OCI-LY7 (cell line): ENCODE results near the gene WSB2. TPM values are rescaled to one million over a fixed set of nuclear protein-coding genes. Genes with fewer than 3 reads are reported as not detected.

Experiments
- BruUV-seq: library from RNA; stranded (reverse); fragments of 400-500 nt; replicated peaks from 2 replicates; lab custom pipeline; 2021; lab: Mats Ljungman, UMichigan
- CTCF ChIA-PET: fragments of 300-600 bp; sonication (Branson Sonifier 250); formaldehyde crosslinking; loops from one replicate; lab custom pipeline; 2022; ENCODE audit warnings: antibody characterized with exemption; ENCODE audit not compliant: unreplicated experiment; lab: Charles Lee
- POLR2A ChIA-PET: fragments of 300-600 bp; sonication (Branson Sonifier 250); formaldehyde crosslinking; loops from one replicate; lab custom pipeline; 2022; ENCODE audit warnings: antibody characterized with exemption; lab: Charles Lee
- DNase-seq: peaks from one replicate; pipeline ENCODE4 v3.0.0-alpha.2; 2015; ENCODE audit warnings: low spot score
- H2AFZ ChIP-seq: fragments of 200-600 bp; sonication (generic), shearing (Covaris generic); 2 replicates; pipeline ENCODE4 v1.6.1; 2014; ENCODE audit warnings: mild to moderate bottlenecking, antibody characterized with exemption, low read length, moderate library complexity
- H3K27ac ChIP-seq: fragments of 200-600 bp; sonication (generic); 2 replicates; pipeline ENCODE4 v1.5.1; 2014; ENCODE audit warnings: mixed run types, low read depth, mild to moderate bottlenecking, moderate library complexity, low read length, inconsistent platforms; ENCODE audit not compliant: poor library complexity, severe bottlenecking
- H3K36me3 ChIP-seq: fragments of 200-600 bp; sonication (generic); 2 replicates; pipeline ENCODE4 v1.6.1; 2014; ENCODE audit warnings: mild to moderate bottlenecking, antibody characterized with exemption, low read length, moderate library complexity, mixed read lengths; ENCODE audit not compliant: insufficient read depth
- H3K4me1 ChIP-seq: fragments of 200-600 bp; sonication (generic); 2 replicates; pipeline ENCODE4 v1.5.1; 2014; ENCODE audit warnings: mild to moderate bottlenecking, low read length; ENCODE audit not compliant: insufficient read depth, poor library complexity, severe bottlenecking
- H3K4me2 ChIP-seq: fragments of 200-600 bp; sonication (generic); 2 replicates; pipeline ENCODE4 v1.6.1; 2014; ENCODE audit warnings: mild to moderate bottlenecking, low read length
- H3K4me3 ChIP-seq: fragments of 200-600 bp; sonication (generic); 2 replicates; pipeline ENCODE4 v1.5.1; 2014; ENCODE audit warnings: mild to moderate bottlenecking, low read depth, low read length; ENCODE audit not compliant: poor library complexity, severe bottlenecking
- H3K79me2 ChIP-seq: fragments of 200-600 bp; sonication (generic); 2 replicates; pipeline ENCODE4 v1.6.1; 2016; ENCODE audit warnings: low read depth, mild to moderate bottlenecking, low read length, moderate library complexity, mixed read lengths; ENCODE audit not compliant: insufficient read depth
- H3K9me2 ChIP-seq: fragments of 200-600 bp; sonication (generic); 2 replicates; pipeline ENCODE4 v1.6.1; 2016; ENCODE audit warnings: mild to moderate bottlenecking, low read length, mixed read lengths; ENCODE audit not compliant: insufficient read depth
- H3K9me3 ChIP-seq: fragments of 200-600 bp; sonication (generic); 2 replicates; pipeline ENCODE4 v1.6.1; 2014; ENCODE audit warnings: mild to moderate bottlenecking, mixed run types, low read length, mixed read lengths
- H4K20me1 ChIP-seq: fragments of 200-600 bp; sonication (generic); 2 replicates; pipeline ENCODE4 v1.6.1; 2014; ENCODE audit warnings: mild to moderate bottlenecking, antibody characterized with exemption, low read length, moderate library complexity, mixed read lengths; ENCODE audit not compliant: insufficient read depth
- EZH2phosphoT487 ChIP-seq: fragments of 200-600 bp; sonication (generic); IDR thresholded peaks from 2 replicates; pipeline ENCODE4 v1.6.1; 2018; ENCODE audit warnings: low read depth, borderline replicate concordance, mild to moderate bottlenecking, mixed run types, antibody characterized with exemption, low read length, moderate library complexity, mixed read lengths
- intact Hi-C: fragments of 100-400 bp; cut with micrococcal nuclease; formaldehyde crosslinking; loops from one replicate; pipeline ENCODE4 v1.10.0; 2022; ENCODE audit not compliant: unreplicated experiment
- total RNA-seq, 2 experiments: library from RNA; depleted of rRNA in 1 of 2; stranded (reverse); fragments of >200 nt in 1 of 2; shearing (Covaris generic) in 1 of 2; gene quantifications; 2 replicates each; pipeline ENCODE4 v1.2.3, GENCODE V29; 2014 to 2022
- TF ChIP-seq, protein P1 (sequence below): fragments of 200-600 bp; sonication (generic); conservative IDR thresholded peaks from 2 replicates; pipeline ENCODE4 v1.5.1; 2014; ENCODE audit warnings: mild to moderate bottlenecking, antibody characterized with exemption, low read length, moderate library complexity, mixed read lengths

Gene WSB2
- total RNA-seq, 2 experiments from 2014 or later: 31.9 to 34.4 TPM

DNA sequence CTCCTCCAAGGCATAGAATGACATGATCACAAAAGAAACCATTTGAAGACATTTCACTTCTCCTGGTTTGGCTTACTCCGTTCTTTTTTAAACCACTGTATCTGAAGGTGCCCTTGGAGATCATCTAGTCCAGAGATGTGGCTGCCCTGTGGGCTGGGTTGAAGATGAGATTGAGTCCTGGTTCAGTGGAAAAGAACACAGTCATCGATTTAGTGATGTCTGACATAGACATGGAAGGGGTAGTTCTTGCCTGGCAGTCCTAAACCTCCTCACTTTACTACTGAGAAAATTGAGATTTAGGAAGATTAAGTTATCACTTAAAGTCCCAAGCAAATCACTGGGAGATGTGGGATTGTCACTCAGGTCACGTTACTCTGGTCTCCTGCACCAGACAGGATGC, 40.1 kb upstream of the WSB2 start:
- no peak overlapping the region for H3K4me3 ChIP-seq
- CTCF ChIA-PET: no interaction called here
- no peaks in the 10 kb centered on the region for H3K4me1 ChIP-seq
- no TSS peak for BruUV-seq
- H3K4me2 ChIP-seq: no peak overlapping the region
- H3K79me2 ChIP-seq: no peaks in the 10 kb centered on the region
- no peaks in the 10 kb centered on the region for H3K9me3 ChIP-seq
- TF ChIP-seq EZH2phosphoT487: no peak
- TF ChIP-seq, protein P1, sequence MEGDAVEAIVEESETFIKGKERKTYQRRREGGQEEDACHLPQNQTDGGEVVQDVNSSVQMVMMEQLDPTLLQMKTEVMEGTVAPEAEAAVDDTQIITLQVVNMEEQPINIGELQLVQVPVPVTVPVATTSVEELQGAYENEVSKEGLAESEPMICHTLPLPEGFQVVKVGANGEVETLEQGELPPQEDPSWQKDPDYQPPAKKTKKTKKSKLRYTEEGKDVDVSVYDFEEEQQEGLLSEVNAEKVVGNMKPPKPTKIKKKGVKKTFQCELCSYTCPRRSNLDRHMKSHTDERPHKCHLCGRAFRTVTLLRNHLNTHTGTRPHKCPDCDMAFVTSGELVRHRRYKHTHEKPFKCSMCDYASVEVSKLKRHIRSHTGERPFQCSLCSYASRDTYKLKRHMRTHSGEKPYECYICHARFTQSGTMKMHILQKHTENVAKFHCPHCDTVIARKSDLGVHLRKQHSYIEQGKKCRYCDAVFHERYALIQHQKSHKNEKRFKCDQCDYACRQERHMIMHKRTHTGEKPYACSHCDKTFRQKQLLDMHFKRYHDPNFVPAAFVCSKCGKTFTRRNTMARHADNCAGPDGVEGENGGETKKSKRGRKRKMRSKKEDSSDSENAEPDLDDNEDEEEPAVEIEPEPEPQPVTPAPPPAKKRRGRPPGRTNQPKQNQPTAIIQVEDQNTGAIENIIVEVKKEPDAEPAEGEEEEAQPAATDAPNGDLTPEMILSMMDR: no peak
- no peaks in the 10 kb centered on the region for H4K20me1 ChIP-seq
- no peaks in the 10 kb centered on the region for H3K36me3 ChIP-seq
- POLR2A ChIA-PET: no interaction called here
- no peak for DNase-seq
- H3K9me2 ChIP-seq: no peaks in the 10 kb centered on the region
- H2AFZ ChIP-seq: no peak overlapping the region
- no peak overlapping the region for H3K27ac ChIP-seq
- intact Hi-C loops: no loop called here

DNA sequence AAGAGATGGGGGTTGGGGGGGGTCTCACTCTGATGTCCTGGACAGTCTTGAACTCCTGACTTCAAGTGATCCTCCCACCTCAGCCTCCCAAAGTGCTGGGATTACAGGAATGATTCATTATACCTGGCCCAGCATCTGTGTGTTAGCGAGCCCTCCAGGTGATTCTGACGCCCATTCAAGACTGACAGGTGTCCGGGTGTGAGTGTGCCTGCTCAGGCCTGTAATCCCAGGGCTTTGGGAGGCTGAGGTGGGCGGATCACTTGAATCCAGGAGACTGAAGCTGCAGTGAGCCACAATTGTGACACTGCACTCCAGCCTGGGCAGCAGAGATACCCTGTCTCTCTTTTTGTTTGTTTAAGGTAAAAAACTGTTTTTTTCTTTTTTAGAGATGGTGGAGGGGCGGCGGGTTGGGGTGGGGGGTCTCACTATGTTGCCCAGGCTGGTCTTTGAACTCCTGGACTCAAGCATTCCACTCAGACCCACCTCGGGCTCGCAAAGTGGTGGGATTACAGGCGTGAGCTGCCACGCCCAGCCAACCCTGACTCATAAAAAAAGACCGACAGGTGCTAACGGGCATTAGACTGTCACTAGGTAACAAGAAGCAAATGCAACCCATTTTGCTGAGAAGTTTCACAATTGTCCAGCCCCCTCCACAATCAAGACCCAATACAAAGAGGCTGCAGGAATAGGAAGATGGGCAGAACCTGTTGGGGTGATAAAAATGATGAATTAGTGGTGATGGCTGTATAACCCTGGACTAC, 38.1 kb upstream of the WSB2 start:
- no peaks in the 10 kb centered on the region for H3K9me3 ChIP-seq
- BruUV-seq: no TSS peak
- no peaks in the 10 kb centered on the region for H3K79me2 ChIP-seq
- DNase-seq: no peak
- CTCF ChIA-PET: no interaction called here
- no peak overlapping the region for H3K4me2 ChIP-seq
- TF ChIP-seq, protein P1: no peak
- no peak for TF ChIP-seq EZH2phosphoT487
- intact Hi-C loops: no loop called here
- H3K27ac ChIP-seq: no peak overlapping the region
- H2AFZ ChIP-seq: no peak overlapping the region
- H3K36me3 ChIP-seq: no peaks in the 10 kb centered on the region
- H3K4me1 ChIP-seq: no peaks in the 10 kb centered on the region
- H4K20me1 ChIP-seq: no peaks in the 10 kb centered on the region
- POLR2A ChIA-PET: no interaction called here
- H3K4me3 ChIP-seq: no peak overlapping the region
- no peaks in the 10 kb centered on the region for H3K9me2 ChIP-seq

DNA sequence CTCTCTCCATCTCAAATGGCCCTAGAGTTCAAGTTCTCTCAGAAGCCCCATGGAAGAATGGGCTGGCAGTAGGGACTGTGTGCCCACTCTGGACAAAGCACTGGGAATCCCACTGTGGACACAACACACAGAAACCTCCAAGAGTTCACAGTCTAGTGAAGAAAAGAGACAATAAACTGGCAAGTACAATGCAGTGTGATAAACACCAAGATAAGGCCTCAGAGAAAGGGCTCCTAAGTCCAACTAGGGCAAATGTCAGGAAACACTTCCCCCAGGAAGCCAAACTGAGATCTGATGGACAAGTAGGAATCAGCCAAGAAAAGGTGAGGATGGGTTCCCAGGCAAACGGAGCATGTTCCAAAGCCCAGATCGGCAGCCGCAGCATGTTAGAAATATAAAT, 37.4 kb upstream of the WSB2 start:
- no peak overlapping the region for H3K27ac ChIP-seq
- CTCF ChIA-PET: no interaction called here
- H3K4me3 ChIP-seq: no peak overlapping the region
- no peaks in the 10 kb centered on the region for H4K20me1 ChIP-seq
- H3K79me2 ChIP-seq: no peaks in the 10 kb centered on the region
- H3K36me3 ChIP-seq: no peaks in the 10 kb centered on the region
- intact Hi-C loops: no loop called here
- TF ChIP-seq, protein P1: no peak
- TF ChIP-seq EZH2phosphoT487: no peak
- H3K9me3 ChIP-seq: no peaks in the 10 kb centered on the region
- no peak for DNase-seq
- no TSS peak for BruUV-seq
- no peak overlapping the region for H3K4me2 ChIP-seq
- no peaks in the 10 kb centered on the region for H3K9me2 ChIP-seq
- H2AFZ ChIP-seq: no peak overlapping the region
- no peaks in the 10 kb centered on the region for H3K4me1 ChIP-seq
- POLR2A ChIA-PET: no interaction called here
